Prostate gland (tissue), 2 donors: ENCODE data around the gene CTBP2. TPM values are rescaled to one million over a fixed set of nuclear protein-coding genes. Genes with fewer than 3 reads are reported as not detected.
A peak's percentile ranks its signal among the peaks of the same experiment; 100 is the strongest.

Source experiments
- DNase-seq: peaks from one replicate; pipeline ENCODE4 v3.0.0-alpha.2; 2019; ENCODE audit warnings: low spot score
- H3K27ac ChIP-seq, 2 donors: fragments of 200-600 bp; sonication (generic); 2 replicates each; pipeline ENCODE4 v1.5.1; 2017 to 2019
- H3K27me3 ChIP-seq: fragments of 200-600 bp; sonication (generic); replicated peaks from 2 replicates; pipeline ENCODE4 v1.5.1; 2019; ENCODE audit not compliant: insufficient read depth
- H3K36me3 ChIP-seq, 2 donors: fragments of 200-600 bp; sonication (generic); 1 replicate in 1 of 2; 2 replicates in 1 of 2; pipeline versions ENCODE4 v1.5.1 to v1.8.1; 2017 to 2019
- H3K4me1 ChIP-seq: fragments of 200-600 bp; sonication (generic); replicated peaks from 2 replicates; pipeline ENCODE4 v1.5.1; 2019
- H3K4me3 ChIP-seq, 2 donors: fragments of 200-600 bp; sonication (generic); 2 replicates each; pipeline ENCODE4 v1.5.1; 2017 to 2019
- H3K9me3 ChIP-seq: fragments of 200-600 bp; sonication (generic); 2 replicates; pipeline ENCODE4 v1.5.1; 2017
- CTCF ChIP-seq, 4 experiments: fragments of 200-600 bp in 2 of 4; fragments of 450-650 bp in 2 of 4; sonication (generic) in 2 of 4; IDR thresholded peaks; 1 replicate in 3 of 4; 2 replicates in 1 of 4; pipeline ENCODE4 v1.5.1; 2016 to 2019; ENCODE audit warnings: antibody characterized with exemption in 4 of 4, mild to moderate bottlenecking in 2 of 4, moderate library complexity in 2 of 4
- POLR2A ChIP-seq: fragments of 450-650 bp; IDR thresholded peaks from one replicate; pipeline ENCODE4 v1.6.1; 2016; ENCODE audit warnings: antibody characterized with exemption, mild to moderate bottlenecking
- POLR2AphosphoS5 ChIP-seq: sonication (generic); formaldehyde crosslinking; IDR thresholded peaks from one replicate; pipeline ENCODE4 v1.6.1; 2017; ENCODE audit warnings: antibody characterized with exemption
- WGBS: methylation state at CpG from one replicate; pipeline ENCODE4 v1.1.5; 2018; 5-methylcytosine and 5-hydroxymethylcytosine counted together
- intact Hi-C: fragments of 100-400 bp; cut with DNase I; formaldehyde crosslinking; loops from one replicate; pipeline ENCODE4 v1.14.2; 2022
- total RNA-seq, 2 donors: library from RNA; depleted of rRNA; stranded (reverse); fragments of >200 nt; gene quantifications; one replicate each; pipeline ENCODE4 v1.1.0, GENCODE V29; 2016

Gene CTBP2
- total RNA-seq, 2 donors from 2014 or later: 70.2 to 89.7 TPM

GRCh38 chr10:125125951-125126735 is 34.2 kb downstream of the CTBP2 start:
- H3K4me3 ChIP-seq: no peak overlapping the region
- H3K36me3 ChIP-seq: no peaks in the 10 kb centered on the region
- intact Hi-C loops: loop anchor here (5.0 kb wide), 1 partner anchor 39 kb away; no protein-coding TSS in a partner anchor
- 85% methylated on average over 22 of the region's 22 CpGs for WGBS
- peak overlapping the region in 1 of 2 donors; percentile 82 for H3K27ac ChIP-seq
- no peak for TF ChIP-seq CTCF (IDR thresholded peaks at IDR 0.05)
- TF ChIP-seq POLR2AphosphoS5: no peak
- TF ChIP-seq POLR2A: no peak
- H3K4me1 ChIP-seq: peaks cover 10% of the 10 kb centered on the region
- no peaks in the 10 kb centered on the region for H3K27me3 ChIP-seq
- DNase-seq: no peak
- no peaks in the 10 kb centered on the region for H3K9me3 ChIP-seq

- TF ChIP-seq CTCF (IDR thresholded peaks at IDR 0.05) (no peak), POLR2A (no peak), POLR2AphosphoS5 (no peak)
- intact Hi-C loops: loop anchor here (5.0 kb wide), 1 partner anchor 38 kb away; no protein-coding TSS in a partner anchor
- peaks cover 18% of the 10 kb centered on the region for H3K4me1 ChIP-seq
Observed at GRCh38 chr10:125124907-125125306, 35.5 kb downstream of the CTBP2 start.

GRCh38 chr10:125124115-125124487 is 36.3 kb downstream of the CTBP2 start:
- Histone ChIP-seq H3K27me3 (no peaks in the 10 kb centered on the region), H3K9me3 (no peaks in the 10 kb centered on the region), H3K4me3 (no peak overlapping the region), H3K4me1 (peaks cover 22% of the 10 kb centered on the region), H3K36me3 (no peaks in the 10 kb centered on the region), H3K27ac (peak overlapping the region; percentile 82 to 89)
- TF ChIP-seq POLR2AphosphoS5 (no peak), POLR2A (no peak), CTCF (IDR thresholded peaks at IDR 0.05) (no peak)
- WGBS: 29% methylated on average over 11 of the region's 11 CpGs
- DNase-seq: no peak
- intact Hi-C loops: no loop called here

More at GRCh38 chr10:125124907-125125306, 35.5 kb downstream of the CTBP2 start:
- Histone ChIP-seq H3K4me3 (no peak overlapping the region), H3K9me3 (no peaks in the 10 kb centered on the region), H3K27ac (peak overlapping the region; percentile 49 to 82), H3K27me3 (no peaks in the 10 kb centered on the region), H3K36me3 (no peaks in the 10 kb centered on the region)
- WGBS: 27% methylated on average over 10 of the region's 10 CpGs
- DNase-seq: no peak

GRCh38 chr10:125123476-125124114 is 36.8 kb downstream of the CTBP2 start:
- H3K27me3 ChIP-seq: no peaks in the 10 kb centered on the region
- no peaks in the 10 kb centered on the region for H3K36me3 ChIP-seq
- no peak overlapping the region for H3K4me3 ChIP-seq
- peaks cover 27% of the 10 kb centered on the region for H3K4me1 ChIP-seq
- 15% methylated on average over 13 of the region's 13 CpGs for WGBS
- no peaks in the 10 kb centered on the region for H3K9me3 ChIP-seq
- H3K27ac ChIP-seq: peak overlapping the region; percentile 82 to 89
- TF ChIP-seq CTCF (IDR thresholded peaks at IDR 0.05) (no peak), POLR2AphosphoS5 (peak; percentile 70), POLR2A (peak; percentile 48)
- peak; percentile 85 for DNase-seq
- intact Hi-C loops: no loop called here
